ENCODE results near the gene IFNAR1. TPM values are rescaled to one million over a fixed set of nuclear protein-coding genes. Genes with fewer than 3 reads are reported as not detected.

IFNAR1 gene
- total RNA-seq (2022; extraction: Qiagen RNA extraction): 10.9 to 21.9 TPM (median 18.8 TPM) in 5 replicates

GRCh38 chr21:33324291-33325221 is at the start of gene IFNAR1:
IFNAR1 (plus strand) TSS chr21:33324970; CDS start chr21:33325056, 86 bp downstream.

GRCh38 chr21:33403128-33403785 is 78.5 kb downstream of the IFNAR1 start, which contains the start of gene IFNGR2:
IFNGR2 (plus strand) TSS chr21:33403413; CDS start chr21:33403544, 131 bp downstream.

Other genes with a start within 250 kb of the IFNAR1 start
- gene IFNAR2, start 95.0 kb upstream of the IFNAR1 start, total RNA-seq (2022; extraction: Qiagen RNA extraction): 11.6 to 16.9 TPM (median 14.0 TPM) in 5 replicates
- gene IL10RB, start 58.6 kb upstream of the IFNAR1 start, total RNA-seq (2022; extraction: Qiagen RNA extraction): 16.6 to 18.6 TPM (median 18.0 TPM) in 5 replicates
- gene IFNGR2, start 78.4 kb downstream of the IFNAR1 start, total RNA-seq (2022; extraction: Qiagen RNA extraction): 53.3 to 57.0 TPM (median 53.9 TPM) in 5 replicates
- gene TMEM50B, start 155.0 kb downstream of the IFNAR1 start, total RNA-seq (2022; extraction: Qiagen RNA extraction): 9.6 to 11.1 TPM (median 9.7 TPM) in 5 replicates
- 0.29 to 0.42 TPM (median 0.34 TPM) in 5 replicates for gene DNAJC28, start 166.7 kb downstream of the IFNAR1 start, total RNA-seq (2022; extraction: Qiagen RNA extraction)
- 58.7 to 65.4 TPM (median 63.4 TPM) in 5 replicates for gene GART, start 217.1 kb downstream of the IFNAR1 start, total RNA-seq (2022; extraction: Qiagen RNA extraction)
- gene SON, start 218.1 kb downstream of the IFNAR1 start, total RNA-seq (2022; extraction: Qiagen RNA extraction): 72.0 to 86.6 TPM (median 82.6 TPM) in 5 replicates

Measured in A549 treated with Mapracorat at 1 μM for 4 hours (cell line).